GM12891 (cell line): Measurements from ENCODE around the gene PRDM16.

ENCODE experiments used
- PAX5 ChIP-seq: IDR thresholded peaks from 2 replicates; pipeline ENCODE4 v1.6.1; 2011; ENCODE audit warnings: low read length, moderate library complexity, mild to moderate bottlenecking; ENCODE audit not compliant: insufficient read depth, severe bottlenecking
- POLR2A ChIP-seq: IDR thresholded peaks from 2 replicates; pipeline ENCODE4 v1.6.1; 2011; ENCODE audit warnings: low read depth, low read length, control low read depth
- POLR2AphosphoS5 ChIP-seq: IDR thresholded peaks from 2 replicates; pipeline ENCODE4 v1.6.1; 2011; ENCODE audit warnings: low read depth, low read length, control low read depth
- POU2F2 ChIP-seq: IDR thresholded peaks from 2 replicates; pipeline ENCODE4 v1.6.1; 2011; ENCODE audit warnings: low read depth, mild to moderate bottlenecking, control low read depth, low read length, moderate library complexity
- SPI1 ChIP-seq: IDR thresholded peaks from 2 replicates; pipeline ENCODE4 v1.6.1; 2011; ENCODE audit warnings: low read depth, low read length, control low read depth
- TAF1 ChIP-seq: IDR thresholded peaks from 2 replicates; pipeline ENCODE4 v1.6.1; 2011; ENCODE audit warnings: low read depth, low read length, control low read depth

DNA sequence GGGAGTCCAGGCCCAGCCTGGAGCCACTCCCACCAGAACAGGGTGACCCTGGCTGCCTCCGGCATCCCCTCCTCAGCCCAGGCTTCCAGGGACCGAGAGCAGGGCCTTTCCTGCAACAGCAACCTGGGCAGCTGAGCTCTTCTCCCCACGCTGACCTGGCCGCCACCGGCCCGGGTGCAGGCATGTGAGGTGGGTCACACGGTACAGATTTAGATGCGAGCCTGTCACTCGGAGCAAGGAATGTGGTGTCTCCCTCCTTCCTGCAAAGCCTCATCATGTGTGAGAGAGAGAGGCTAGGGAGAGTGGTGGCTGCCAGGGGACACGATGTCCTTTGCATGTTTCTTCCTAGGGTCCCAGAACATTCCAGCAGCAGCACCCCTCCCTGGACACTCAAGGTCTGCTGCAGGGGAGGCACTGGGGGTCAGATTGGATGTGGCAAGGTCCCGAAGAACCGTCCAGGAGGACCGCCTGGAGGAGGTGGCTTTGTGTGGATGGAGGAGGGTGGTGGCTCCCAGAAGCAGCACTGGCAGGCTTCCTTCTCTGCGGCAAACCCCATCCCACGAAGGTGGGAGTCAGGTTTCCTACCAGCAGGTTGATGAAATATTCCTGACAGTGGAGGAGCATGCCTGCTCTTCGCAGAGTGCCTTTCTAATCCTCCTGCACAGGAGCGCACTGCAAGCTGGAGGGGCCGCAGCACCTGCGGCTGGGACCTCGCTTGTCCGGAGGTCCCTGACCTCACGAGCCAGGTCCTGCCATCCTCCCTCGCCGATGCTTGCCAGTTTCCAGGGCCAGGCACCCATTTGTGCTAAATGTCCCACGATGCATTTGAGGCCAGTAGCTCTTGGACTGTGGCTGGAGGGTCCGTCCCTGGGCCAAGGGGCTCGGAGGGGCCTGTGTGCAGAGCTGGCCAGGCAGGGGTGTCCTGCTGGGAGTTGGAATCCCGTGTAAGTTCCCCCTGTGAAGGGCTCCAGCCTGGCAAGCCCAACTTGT is 68.4 kb downstream of the PRDM16 start:
- TF ChIP-seq TAF1 (no peak), POLR2AphosphoS5 (no peak), POLR2A (no peak), PAX5 (no peak), POU2F2 (no peak), SPI1 (no peak)
